ENCODE results near the gene ADAM12.

The ADAM12 gene

GRCh38 chr10:126104767-126105166, 283.5 kb downstream of the ADAM12 start:
- H3K79me2 ChIP-seq (ENCODE audit: insufficient read depth, low read length), result no peaks in the 10 kb centered on the region
- no peak overlapping the region for H3K27ac ChIP-seq (ENCODE audit: low read length)
- TF ChIP-seq EZH2 (IDR thresholded peaks at IDR 0.05; ENCODE audit: borderline replicate concordance, low read depth, low read length, severe bottlenecking) (no peak), CTCF (IDR thresholded peaks at IDR 0.05; ENCODE audit: borderline replicate concordance, extremely low read depth, low read length, poor library complexity, severe bottlenecking) (no peak)
- H3K4me3 ChIP-seq (ENCODE audit: low read depth in 1 of 2, low read length in 2 of 2), result no peak overlapping the region
- no peaks in the 10 kb centered on the region for H4K20me1 ChIP-seq (ENCODE audit: insufficient read depth, low read length)
- no peaks in the 10 kb centered on the region for H3K4me1 ChIP-seq (ENCODE audit: insufficient read depth, low read length)
- no peaks in the 10 kb centered on the region for H3K9me3 ChIP-seq (ENCODE audit: insufficient read depth, low read length, severe bottlenecking)
- no peak overlapping the region for H3K9ac ChIP-seq (ENCODE audit: low read depth, low read length)
- H2AFZ ChIP-seq (ENCODE audit: low read depth, low read length), result no peak overlapping the region
- H3K36me3 ChIP-seq (ENCODE audit: insufficient read depth, low read length), result no peaks in the 10 kb centered on the region
- H3K27me3 ChIP-seq (ENCODE audit: insufficient read depth, low read length, poor library complexity), result peaks cover 3% of the 10 kb centered on the region
- H3K4me2 ChIP-seq (ENCODE audit: insufficient read depth, low read length), result no peak overlapping the region
- ATAC-seq (ENCODE audit: insufficient read depth, low read depth) (no peak), DNase-seq (no peak)

- DNase-seq, result no peak
- Histone ChIP-seq H3K79me2 (ENCODE audit: insufficient read depth, low read length) (no peaks in the 10 kb centered on the region), H3K36me3 (ENCODE audit: insufficient read depth, low read length) (no peaks in the 10 kb centered on the region), H3K27me3 (ENCODE audit: insufficient read depth, low read length, poor library complexity) (peaks cover 8% of the 10 kb centered on the region), H3K9ac (ENCODE audit: low read depth, low read length) (no peak overlapping the region), H3K4me2 (ENCODE audit: insufficient read depth, low read length) (no peak overlapping the region), H3K4me1 (ENCODE audit: insufficient read depth, low read length) (no peaks in the 10 kb centered on the region), H2AFZ (ENCODE audit: low read depth, low read length) (no peak overlapping the region), H3K27ac (ENCODE audit: low read length) (no peak overlapping the region), H3K9me3 (ENCODE audit: insufficient read depth, low read length, severe bottlenecking) (no peaks in the 10 kb centered on the region), H4K20me1 (ENCODE audit: insufficient read depth, low read length) (no peaks in the 10 kb centered on the region), H3K4me3 (ENCODE audit: low read depth in 1 of 2, low read length in 2 of 2) (no peak overlapping the region)
- TF ChIP-seq EZH2 (IDR thresholded peaks at IDR 0.05; ENCODE audit: borderline replicate concordance, low read depth, low read length, severe bottlenecking) (no peak), CTCF (IDR thresholded peaks at IDR 0.05; ENCODE audit: borderline replicate concordance, extremely low read depth, low read length, poor library complexity, severe bottlenecking) (no peak)
- no peak for ATAC-seq (ENCODE audit: insufficient read depth, low read depth)
Measured at GRCh38 chr10:126102636-126103035, 285.6 kb downstream of the ADAM12 start.

- DNase-seq, result no peak
- H3K9ac ChIP-seq (ENCODE audit: low read depth, low read length), result no peak overlapping the region
- no peak overlapping the region for H3K4me3 ChIP-seq (ENCODE audit: low read depth in 1 of 2, low read length in 2 of 2)
- no peak overlapping the region for H2AFZ ChIP-seq (ENCODE audit: low read depth, low read length)
- no peaks in the 10 kb centered on the region for H3K9me3 ChIP-seq (ENCODE audit: insufficient read depth, low read length, severe bottlenecking)
- H3K27me3 ChIP-seq (ENCODE audit: insufficient read depth, low read length, poor library complexity), result peaks cover 8% of the 10 kb centered on the region
- no peak overlapping the region for H3K27ac ChIP-seq (ENCODE audit: low read length)
- no peaks in the 10 kb centered on the region for H4K20me1 ChIP-seq (ENCODE audit: insufficient read depth, low read length)
- TF ChIP-seq CTCF (IDR thresholded peaks at IDR 0.05; ENCODE audit: borderline replicate concordance, extremely low read depth, low read length, poor library complexity, severe bottlenecking) (no peak), EZH2 (IDR thresholded peaks at IDR 0.05; ENCODE audit: borderline replicate concordance, low read depth, low read length, severe bottlenecking) (no peak)
- H3K4me1 ChIP-seq (ENCODE audit: insufficient read depth, low read length), result no peaks in the 10 kb centered on the region
- no peak overlapping the region for H3K4me2 ChIP-seq (ENCODE audit: insufficient read depth, low read length)
- ATAC-seq (ENCODE audit: insufficient read depth, low read depth), result no peak
- no peaks in the 10 kb centered on the region for H3K36me3 ChIP-seq (ENCODE audit: insufficient read depth, low read length)
- no peaks in the 10 kb centered on the region for H3K79me2 ChIP-seq (ENCODE audit: insufficient read depth, low read length)
Measured at GRCh38 chr10:126101736-126102135, 286.5 kb downstream of the ADAM12 start.

- no peak overlapping the region for H3K27ac ChIP-seq (ENCODE audit: low read length)
- H3K4me1 ChIP-seq (ENCODE audit: insufficient read depth, low read length), result no peaks in the 10 kb centered on the region
- H3K9ac ChIP-seq (ENCODE audit: low read depth, low read length), result no peak overlapping the region
- no peaks in the 10 kb centered on the region for H3K9me3 ChIP-seq (ENCODE audit: insufficient read depth, low read length, severe bottlenecking)
- no peaks in the 10 kb centered on the region for H3K36me3 ChIP-seq (ENCODE audit: insufficient read depth, low read length)
- no peak for TF ChIP-seq EZH2 (IDR thresholded peaks at IDR 0.05; ENCODE audit: borderline replicate concordance, low read depth, low read length, severe bottlenecking)
- no peak overlapping the region for H2AFZ ChIP-seq (ENCODE audit: low read depth, low read length)
- H3K4me2 ChIP-seq (ENCODE audit: insufficient read depth, low read length), result no peak overlapping the region
- H4K20me1 ChIP-seq (ENCODE audit: insufficient read depth, low read length), result no peaks in the 10 kb centered on the region
- peaks cover 8% of the 10 kb centered on the region for H3K27me3 ChIP-seq (ENCODE audit: insufficient read depth, low read length, poor library complexity)
- H3K79me2 ChIP-seq (ENCODE audit: insufficient read depth, low read length), result no peaks in the 10 kb centered on the region
- H3K4me3 ChIP-seq (ENCODE audit: low read depth in 1 of 2, low read length in 2 of 2), result no peak overlapping the region
- DNase-seq (no peak), ATAC-seq (ENCODE audit: insufficient read depth, low read depth) (no peak)
Measured at GRCh38 chr10:126101325-126101724, 287.0 kb downstream of the ADAM12 start.
